NCI-H226 (cell line): Measurements from ENCODE around the gene ITGAV.
A peak's percentile ranks its signal among the peaks of the same experiment; 100 is the strongest.

Experiments
- DNase-seq: peaks from one replicate; pipeline ENCODE4 v3.0.0-alpha.2; 2015

The ITGAV gene

GRCh38 chr2:186612555-186613440 lies 22.9 kb downstream of the ITGAV start:
- no peak for DNase-seq

GRCh38 chr2:186614373-186614772 lies 24.5 kb downstream of the ITGAV start:
- DNase-seq: no peak

- no peak for DNase-seq
Measured at GRCh38 chr2:186617148-186617547, 27.3 kb downstream of the ITGAV start.

- DNase-seq: no peak
Measured at GRCh38 chr2:186617771-186618170, 27.9 kb downstream of the ITGAV start.

GRCh38 chr2:186618696-186619095 lies 28.8 kb downstream of the ITGAV start:
- no peak for DNase-seq

- no peak for DNase-seq
Measured at GRCh38 chr2:186623084-186623483, 33.2 kb downstream of the ITGAV start.

GRCh38 chr2:186624276-186624675 lies 34.4 kb downstream of the ITGAV start:
- DNase-seq: no peak

GRCh38 chr2:186629250-186629996 lies 39.6 kb downstream of the ITGAV start:
- DNase-seq: no peak

- no peak for DNase-seq
Measured at GRCh38 chr2:186632417-186632816, 42.6 kb downstream of the ITGAV start.

- DNase-seq: no peak
Measured at GRCh38 chr2:186634701-186635100, 44.8 kb downstream of the ITGAV start.

- DNase-seq: no peak
Measured at GRCh38 chr2:186636800-186637496, 47.1 kb downstream of the ITGAV start.

GRCh38 chr2:186637497-186637800 lies 47.6 kb downstream of the ITGAV start:
- DNase-seq: no peak

- no peak for DNase-seq
Measured at GRCh38 chr2:186639939-186640338, 50.1 kb downstream of the ITGAV start.

GRCh38 chr2:186641132-186641806 lies 51.4 kb downstream of the ITGAV start:
- DNase-seq: no peak

GRCh38 chr2:186641807-186642321 lies 52.0 kb downstream of the ITGAV start:
- DNase-seq: peak; percentile 64

GRCh38 chr2:186644791-186645190 lies 54.9 kb downstream of the ITGAV start:
- no peak for DNase-seq

GRCh38 chr2:186645999-186646398 lies 56.1 kb downstream of the ITGAV start:
- DNase-seq: no peak

GRCh38 chr2:186648130-186648529 lies 58.3 kb downstream of the ITGAV start:
- no peak for DNase-seq

GRCh38 chr2:186653511-186653910 lies 63.7 kb downstream of the ITGAV start:
- DNase-seq: no peak

- no peak for DNase-seq
Measured at GRCh38 chr2:186659383-186659782, 69.5 kb downstream of the ITGAV start.

- no peak for DNase-seq
Measured at GRCh38 chr2:186664385-186665043, 74.7 kb downstream of the ITGAV start.

- DNase-seq: no peak
Measured at GRCh38 chr2:186669146-186669545, 79.3 kb downstream of the ITGAV start.
